ENCODE data around the gene HERC3. TPM values are rescaled to one million over a fixed set of nuclear protein-coding genes. Genes with fewer than 3 reads are reported as not detected.
"Not testable (repeated sequence)": the region's sequence is repeated elsewhere in the genome, so short reads cannot be mapped to it uniquely, and the experiment has no call there.

HERC3 gene
- total RNA-seq, 1 donor from 2014 or later: 13.1 TPM

- DNase-seq: peak; percentile 66
Measured at GRCh38 chr4:88609387-88609786, 17.1 kb downstream of the HERC3 start.

GRCh38 chr4:88609794-88610193, 17.5 kb downstream of the HERC3 start:
- DNase-seq: not testable (repeated sequence)

- DNase-seq: no peak
Measured at GRCh38 chr4:88610771-88611170, 18.5 kb downstream of the HERC3 start.

- DNase-seq: peak; percentile 78
Measured at GRCh38 chr4:88613417-88613875, 21.2 kb downstream of the HERC3 start.

- DNase-seq: no peak
Measured at GRCh38 chr4:88614058-88614457, 21.8 kb downstream of the HERC3 start.

GRCh38 chr4:88616275-88617150, 24.2 kb downstream of the HERC3 start:
- DNase-seq: no peak

GRCh38 chr4:88618782-88619485, 26.7 kb downstream of the HERC3 start:
- no peak for DNase-seq

GRCh38 chr4:88619971-88620370, 27.7 kb downstream of the HERC3 start:
- no peak for DNase-seq

GRCh38 chr4:88621763-88622327, 29.6 kb downstream of the HERC3 start:
- no peak for DNase-seq

GRCh38 chr4:88623097-88623496, 30.8 kb downstream of the HERC3 start:
- no peak for DNase-seq

GRCh38 chr4:88628746-88629145, 36.5 kb downstream of the HERC3 start:
- DNase-seq: no peak

- no peak for DNase-seq
Measured at GRCh38 chr4:88629826-88630225, 37.5 kb downstream of the HERC3 start.

GRCh38 chr4:88630756-88631155, 38.5 kb downstream of the HERC3 start:
- peak; percentile 49 for DNase-seq

GRCh38 chr4:88643932-88644331, 51.7 kb downstream of the HERC3 start:
- DNase-seq: no peak

- DNase-seq: no peak
Measured at GRCh38 chr4:88645994-88646393, 53.7 kb downstream of the HERC3 start.

GRCh38 chr4:88646528-88647280, 54.4 kb downstream of the HERC3 start:
- DNase-seq: no peak

GRCh38 chr4:88649716-88650115, 57.4 kb downstream of the HERC3 start:
- DNase-seq: no peak

GRCh38 chr4:88653371-88653946, 61.2 kb downstream of the HERC3 start:
- no peak for DNase-seq

GRCh38 chr4:88655226-88655625, 62.9 kb downstream of the HERC3 start:
- no peak for DNase-seq

- peak; percentile 89 for DNase-seq
Measured at GRCh38 chr4:88659055-88659889, 67.0 kb downstream of the HERC3 start.

- DNase-seq: no peak
Measured at GRCh38 chr4:88659890-88660208, 67.6 kb downstream of the HERC3 start.
